Measurements from ENCODE around the gene HOTAIR. TPM values are rescaled to one million over a fixed set of nuclear protein-coding genes. Genes with fewer than 3 reads are reported as not detected.

Gene HOTAIR
- total RNA-seq, 1 donor from 2014 or later = 1.8 TPM

DNA sequence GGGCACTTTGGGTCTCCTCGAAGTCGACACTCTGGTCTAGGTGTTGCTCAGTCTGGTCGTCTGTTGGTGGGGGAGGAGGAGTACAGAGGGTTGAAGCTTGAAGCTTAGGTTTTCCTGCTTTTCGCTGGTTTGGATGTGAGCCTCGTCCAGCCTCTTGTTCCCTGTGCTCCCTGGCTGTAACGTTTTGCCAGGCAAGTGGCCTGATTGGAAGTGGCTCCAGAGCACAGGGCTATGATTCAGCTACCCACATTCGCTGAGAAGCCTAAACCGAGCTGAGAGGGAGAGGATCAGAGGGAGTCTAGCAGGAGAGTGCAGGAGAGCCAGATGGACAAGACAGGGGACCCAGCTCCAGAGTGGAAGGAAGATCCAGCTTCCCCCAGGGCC is 16.3 kb upstream of the HOTAIR start:
- Mint-ChIP-seq H3K36me3 (no peaks in the 10 kb centered on the region), H3K4me1 (peaks cover 29% of the 10 kb centered on the region), H3K27me3 (ENCODE audit: low read depth) (peaks cover 100% of the 10 kb centered on the region), H3K27ac (no peak overlapping the region), H3K4me3 (no peak overlapping the region), H3K9me3 (no peaks in the 10 kb centered on the region)
- no peak for TF ChIP-seq CTCF (IDR thresholded peaks at IDR 0.05; ENCODE audit: unreplicated experiment)
- no peak for DNase-seq (ENCODE audit: low spot score in 2 of 2, unreplicated experiment in 2 of 2)

DNA sequence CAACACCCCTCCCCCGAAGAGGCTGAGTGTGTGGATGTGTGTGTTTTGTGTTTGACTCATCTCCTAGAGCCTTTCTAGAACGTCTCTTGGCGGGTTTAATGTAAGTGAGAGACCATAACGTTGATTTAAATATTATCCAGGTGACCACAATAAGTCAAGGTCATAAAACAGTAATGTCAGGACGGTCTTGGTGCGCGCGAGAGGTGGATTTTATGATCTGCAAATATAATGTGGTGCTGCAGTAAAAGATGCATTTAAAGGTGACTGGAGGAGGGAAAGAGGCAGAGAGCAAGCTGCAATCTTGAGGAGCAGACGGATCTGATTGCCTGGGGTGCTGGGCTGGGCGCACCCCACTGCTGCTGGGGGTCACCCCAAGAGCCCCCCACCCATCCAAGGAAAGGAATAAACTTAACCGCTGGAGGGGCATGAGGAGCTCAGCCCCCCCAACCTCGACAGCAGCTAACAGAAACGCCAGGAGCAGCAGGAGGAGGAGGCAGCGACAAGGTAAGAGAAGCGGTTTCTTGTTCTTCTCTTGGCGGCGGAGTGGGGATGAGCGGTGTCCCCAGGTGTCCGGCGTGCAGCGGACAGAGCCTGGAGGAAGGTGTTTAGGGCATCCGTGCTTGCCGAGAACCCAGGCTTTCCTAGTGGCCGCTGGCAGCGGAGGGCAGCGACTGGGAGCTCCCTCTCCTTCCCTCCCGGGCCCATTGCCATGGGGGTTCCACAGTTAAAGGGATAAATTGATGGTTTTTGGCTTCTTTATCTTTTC is 15.7 kb upstream of the HOTAIR start:
- H3K27ac Mint-ChIP-seq = no peak overlapping the region
- peaks cover 27% of the 10 kb centered on the region for H3K4me1 Mint-ChIP-seq
- H3K4me3 Mint-ChIP-seq = no peak overlapping the region
- no peak for TF ChIP-seq CTCF (IDR thresholded peaks at IDR 0.05; ENCODE audit: unreplicated experiment)
- no peaks in the 10 kb centered on the region for H3K9me3 Mint-ChIP-seq
- H3K27me3 Mint-ChIP-seq (ENCODE audit: low read depth) = peaks cover 100% of the 10 kb centered on the region
- DNase-seq (ENCODE audit: low spot score in 2 of 2, unreplicated experiment in 2 of 2) = no peak
- H3K36me3 Mint-ChIP-seq = no peaks in the 10 kb centered on the region

DNA sequence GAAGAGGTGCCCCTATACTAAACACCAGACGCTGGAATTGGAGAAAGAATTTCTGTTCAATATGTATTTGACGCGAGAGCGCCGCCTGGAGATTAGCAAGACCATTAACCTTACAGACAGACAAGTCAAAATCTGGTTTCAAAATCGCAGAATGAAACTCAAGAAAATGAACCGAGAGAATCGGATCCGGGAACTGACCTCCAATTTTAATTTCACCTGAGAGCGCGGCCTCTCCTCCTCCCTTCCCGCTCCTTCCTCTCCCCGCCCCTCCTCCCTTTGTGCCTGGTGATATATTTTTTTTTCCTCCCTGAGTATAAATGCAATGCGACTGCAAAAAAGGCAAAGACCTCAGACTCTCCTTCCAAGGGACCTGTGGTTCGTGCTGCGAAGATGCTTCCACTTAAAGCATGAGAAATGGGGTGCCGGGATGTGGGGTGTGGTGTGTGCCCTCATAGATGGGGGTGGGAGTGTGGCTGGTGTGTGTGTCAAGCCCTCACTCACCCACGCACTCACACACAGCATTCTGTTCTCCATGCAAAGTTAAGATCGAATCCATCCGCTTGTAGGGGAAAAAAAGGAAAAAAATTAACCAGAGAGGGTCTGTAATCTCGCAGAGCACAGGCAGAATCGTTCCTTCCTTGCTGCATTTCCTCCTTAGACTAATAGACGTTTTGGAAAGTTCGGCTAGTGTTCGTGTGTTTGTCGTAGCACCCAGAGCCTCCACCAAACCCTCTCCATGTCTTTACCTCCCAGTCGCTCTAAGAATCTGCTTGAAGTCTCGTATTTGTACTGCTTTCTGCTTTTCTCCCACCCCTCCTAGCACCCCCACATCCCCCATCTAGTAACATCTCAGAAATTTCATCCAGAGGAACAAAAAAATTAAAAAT is 14.7 kb upstream of the HOTAIR start:
- Mint-ChIP-seq H3K27me3 (ENCODE audit: low read depth) (peaks cover 100% of the 10 kb centered on the region), H3K4me3 (no peak overlapping the region), H3K27ac (no peak overlapping the region), H3K9me3 (no peaks in the 10 kb centered on the region), H3K4me1 (peaks cover 26% of the 10 kb centered on the region), H3K36me3 (no peaks in the 10 kb centered on the region)
- peak; percentile 37 for TF ChIP-seq CTCF (IDR thresholded peaks at IDR 0.05; ENCODE audit: unreplicated experiment)
- no peak for DNase-seq (ENCODE audit: low spot score in 2 of 2, unreplicated experiment in 2 of 2)

- Mint-ChIP-seq H3K4me3 (no peak overlapping the region), H3K4me1 (peaks cover 19% of the 10 kb centered on the region), H3K36me3 (no peaks in the 10 kb centered on the region), H3K27me3 (ENCODE audit: low read depth) (peaks cover 100% of the 10 kb centered on the region), H3K9me3 (no peaks in the 10 kb centered on the region), H3K27ac (no peak overlapping the region)
- TF ChIP-seq CTCF (IDR thresholded peaks at IDR 0.05; ENCODE audit: unreplicated experiment) = no peak
- DNase-seq (ENCODE audit: low spot score in 2 of 2, unreplicated experiment in 2 of 2) = no peak
Observed at GRCh38 chr12:53988541-53989226, 13.9 kb upstream of the HOTAIR start.

DNA sequence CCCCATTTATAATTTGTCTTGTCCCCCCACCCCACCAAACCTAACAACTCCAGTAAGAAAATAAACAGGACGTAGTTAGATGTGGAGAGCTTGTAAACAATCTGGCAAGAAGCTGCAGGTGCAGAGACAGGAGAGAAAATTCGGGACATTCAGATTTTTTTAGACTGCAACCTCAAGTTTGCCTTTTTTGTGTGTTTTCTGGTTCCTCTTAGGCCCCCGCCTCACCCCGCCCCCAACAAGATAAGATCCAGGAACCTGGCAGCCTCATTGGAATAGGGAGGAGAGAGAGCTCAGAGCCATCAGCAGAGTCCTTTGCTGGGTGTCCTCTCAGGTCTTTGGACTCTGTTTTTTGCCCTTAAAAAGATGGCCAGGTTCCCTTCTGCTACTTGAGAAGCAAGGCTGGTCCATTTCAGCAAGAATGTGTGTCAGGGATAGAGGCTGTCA is 13.1 kb upstream of the HOTAIR start:
- no peak for DNase-seq (ENCODE audit: low spot score in 2 of 2, unreplicated experiment in 2 of 2)
- Mint-ChIP-seq H3K36me3 (no peaks in the 10 kb centered on the region), H3K4me3 (no peak overlapping the region)

More for the DNA sequence above, 13.1 kb upstream of the HOTAIR start:
- Mint-ChIP-seq H3K9me3 (no peaks in the 10 kb centered on the region), H3K27me3 (ENCODE audit: low read depth) (peaks cover 100% of the 10 kb centered on the region), H3K27ac (no peak overlapping the region), H3K4me1 (peaks cover 19% of the 10 kb centered on the region)
- TF ChIP-seq CTCF (IDR thresholded peaks at IDR 0.05; ENCODE audit: unreplicated experiment) = no peak

Data from mesothelial cell of epicardium (in vitro differentiated cells).